Germinal center (tissue), 1 donor: ENCODE measurements around the gene NPRL2.

Experiments used
- DNase-seq: peaks from one replicate; pipeline ENCODE4 v3.0.0; 2012; ENCODE audit warnings: mixed read lengths, low spot score

NPRL2 gene

GRCh38 chr3:50304601-50305000 lies 46.0 kb downstream of the NPRL2 start:
- no peak for DNase-seq

DNA sequence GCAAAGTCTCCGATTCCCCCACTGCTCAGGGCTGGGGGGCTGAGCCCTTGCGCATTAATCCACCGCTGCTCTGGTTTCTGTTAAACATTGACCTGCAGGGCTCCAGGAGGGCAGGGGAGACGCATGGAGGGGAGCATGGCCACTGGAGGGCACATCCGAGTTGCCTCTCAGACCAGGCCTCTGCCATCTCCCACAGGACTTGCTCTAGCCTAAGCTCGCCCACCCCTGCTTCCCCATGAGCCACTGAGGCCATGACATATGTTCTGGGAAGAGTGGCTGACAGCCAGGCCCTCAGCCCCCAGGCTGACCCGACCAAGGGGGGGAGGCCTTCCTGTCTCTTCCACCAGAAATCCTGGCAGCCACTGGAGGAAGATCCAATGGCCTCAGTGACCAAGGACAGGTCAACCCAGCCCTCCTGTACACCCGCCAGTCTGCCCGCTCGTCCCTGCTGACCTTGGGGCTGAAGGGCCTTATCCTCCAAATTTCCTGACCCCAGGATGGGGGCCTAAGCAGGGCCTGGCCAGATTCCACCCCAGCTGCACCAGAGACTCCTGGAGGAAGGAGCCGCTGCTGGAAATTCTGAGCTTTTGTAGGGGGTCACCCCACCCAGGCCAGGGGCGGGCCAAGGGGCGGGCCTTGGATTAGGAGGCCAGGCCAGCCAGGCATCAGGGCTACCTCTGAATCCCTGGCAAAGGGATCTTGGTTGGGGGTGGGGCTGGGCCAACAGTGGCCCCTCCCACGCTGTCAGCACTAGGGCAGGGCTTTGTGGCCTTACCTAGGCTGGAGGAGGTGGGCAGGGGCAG lies 47.4 kb downstream of the NPRL2 start, which contains the start of gene HYAL1:
Gene HYAL1 (minus strand): TSS at position 562 of the 803 bp plus-strand sequence. CDS start 618 bp downstream, outside the sequence.
- DNase-seq: no peak

DNA sequence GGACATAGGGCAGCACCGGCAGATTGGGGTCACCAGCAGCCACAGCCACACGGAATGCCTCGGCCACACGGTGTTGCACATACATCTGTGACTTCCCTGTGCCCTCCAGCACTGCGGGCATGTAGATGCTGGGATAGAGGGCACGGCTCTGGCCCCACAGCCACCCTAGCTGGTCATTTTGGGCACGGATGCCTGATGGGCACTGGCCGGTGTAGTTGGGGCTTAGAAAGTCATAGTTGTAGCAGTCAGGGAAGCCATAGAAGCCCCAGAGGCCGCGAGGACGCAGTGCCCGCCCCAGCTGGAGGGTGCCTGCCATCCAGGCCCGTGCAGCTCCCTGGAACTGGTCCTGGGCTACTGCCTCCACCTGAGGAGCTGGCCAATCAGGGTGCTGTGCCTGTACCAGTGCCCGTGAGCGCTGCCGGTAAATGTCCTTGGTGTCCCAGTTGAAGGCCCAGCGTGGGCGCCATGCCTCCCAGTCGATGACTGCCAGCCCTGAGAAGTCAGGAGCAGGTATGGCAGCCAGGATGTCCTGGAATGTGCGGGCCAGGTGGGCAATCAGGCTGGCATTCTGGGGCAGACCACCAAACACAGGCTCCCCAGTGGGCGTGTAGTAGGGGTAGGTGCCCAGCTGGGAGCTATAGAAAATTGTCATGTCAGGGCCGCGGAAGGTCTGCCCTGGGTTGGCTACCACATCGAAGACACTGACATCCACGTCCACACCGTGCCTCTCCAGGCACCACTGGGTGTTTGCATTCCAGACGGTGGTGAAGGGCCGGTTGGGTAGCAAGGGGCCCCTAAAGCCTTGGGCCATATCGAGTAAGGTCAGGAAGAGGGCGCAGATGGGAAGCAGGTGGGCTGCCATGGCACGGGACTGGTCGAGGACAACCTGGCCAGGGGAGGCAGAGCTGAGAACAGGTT lies 48.2 kb downstream of the NPRL2 start:
- DNase-seq: no peak

- DNase-seq: no peak
These were observed 49.8 kb downstream of the NPRL2 start for GRCh38 chr3:50300681-50301254.

- DNase-seq: no peak
These were observed 50.5 kb downstream of the NPRL2 start for GRCh38 chr3:50299929-50300680.

DNA sequence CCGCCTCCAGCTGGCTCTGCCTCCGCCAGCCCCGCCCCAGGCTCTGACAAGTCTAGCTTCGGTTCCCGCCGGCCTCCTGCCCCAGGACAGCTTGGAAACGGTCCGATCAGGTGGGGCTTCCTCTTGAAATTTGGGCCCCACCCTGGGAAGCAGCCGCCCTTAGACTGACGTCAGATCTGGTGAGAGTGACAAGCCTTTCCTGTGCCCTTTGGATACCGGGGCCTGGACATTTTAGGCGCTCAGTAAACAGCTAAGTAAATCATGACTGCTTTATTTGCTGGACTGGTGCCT lies 51.0 kb downstream of the NPRL2 start:
- no peak for DNase-seq

DNA sequence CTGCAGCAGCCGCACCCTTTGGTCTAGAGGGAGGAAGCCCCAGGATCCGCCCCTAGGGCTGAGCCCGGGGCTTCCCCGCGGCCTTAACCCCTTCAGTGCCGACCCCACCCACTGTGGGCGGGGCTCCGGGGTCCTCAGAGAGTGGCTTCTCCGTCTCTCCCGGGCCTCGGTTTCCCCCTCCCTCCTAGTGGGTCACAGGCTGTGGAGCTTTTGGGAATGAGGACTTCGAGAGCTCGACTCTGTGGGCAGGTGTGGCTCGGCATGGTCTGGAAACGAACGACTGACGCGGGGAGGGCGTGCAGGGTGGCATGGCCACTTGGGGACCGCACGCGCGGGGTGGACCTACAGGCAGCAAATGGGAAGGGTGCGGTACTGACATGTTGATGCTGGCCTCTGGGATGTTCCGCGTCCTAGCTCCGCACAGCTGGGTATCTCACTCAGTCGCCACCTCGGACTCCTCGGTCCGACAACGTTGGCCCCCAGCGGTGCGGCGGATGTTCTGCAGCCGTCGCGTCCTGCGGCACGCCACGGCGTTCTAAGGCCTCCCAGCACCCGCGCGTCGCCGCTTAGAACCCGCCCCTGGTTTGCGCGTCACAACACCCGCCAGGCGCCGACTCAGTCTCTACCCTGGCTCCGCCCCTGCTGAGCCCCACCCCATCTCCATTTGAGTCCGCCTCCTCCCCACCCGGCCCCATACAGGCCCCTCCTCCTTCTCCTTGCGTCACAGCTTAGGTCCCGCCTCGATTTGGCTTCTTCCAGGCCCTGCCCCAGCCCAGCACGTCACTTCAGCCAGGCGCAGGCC lies 51.5 kb downstream of the NPRL2 start, which contains the start of the genes HYAL3 and NAA80:
Gene HYAL3 (minus strand): TSS at position 570 of the 802 bp plus-strand sequence. CDS start 3,803 bp downstream, outside the sequence.
Gene NAA80 (minus strand): TSS at position 570 of the 802 bp plus-strand sequence. CDS start 1,942 bp downstream, outside the sequence.
- DNase-seq: peak; percentile 99

- DNase-seq: no peak
These were observed 52.5 kb downstream of the NPRL2 start for GRCh38 chr3:50297896-50298725.

GRCh38 chr3:50297384-50297775 lies 53.2 kb downstream of the NPRL2 start:
- no peak for DNase-seq
